Fibroblast of lung (primary cell): ENCODE data around the gene PRDX3. TPM values are rescaled to one million over a fixed set of nuclear protein-coding genes. Genes with fewer than 3 reads are reported as not detected.
A peak's percentile ranks its signal among the peaks of the same experiment; 100 is the strongest.

Source experiments
- DNase-seq, 2 donors: peaks; one replicate each; pipeline versions ENCODE4 v3.0.0 to v3.0.0-alpha.2; 2010; ENCODE audit warnings: low read depth in 2 of 2
- H2AFZ ChIP-seq: 2 replicates; pipeline ENCODE4 v1.5.1; 2012; ENCODE audit warnings: low read length, control low read depth, inconsistent platforms
- H3K27ac ChIP-seq: 2 replicates; pipeline ENCODE4 v1.5.1; 2011; ENCODE audit warnings: low read length, control low read depth; ENCODE audit not compliant: insufficient read depth
- H3K27me3 ChIP-seq: 2 replicates; pipeline ENCODE4 v1.5.1; 2011; ENCODE audit warnings: mild to moderate bottlenecking, low read length; ENCODE audit not compliant: control insufficient read depth, insufficient read depth
- H3K36me3 ChIP-seq: 2 replicates; pipeline ENCODE4 v1.5.1; 2011; ENCODE audit warnings: low read length; ENCODE audit not compliant: control insufficient read depth, insufficient read depth
- H3K4me1 ChIP-seq: 2 replicates; pipeline ENCODE4 v1.5.1; 2011; ENCODE audit warnings: low read length; ENCODE audit not compliant: control insufficient read depth, insufficient read depth; ENCODE audit errors: extremely low read depth
- H3K4me2 ChIP-seq: 2 replicates; pipeline ENCODE4 v1.5.1; 2011; ENCODE audit warnings: low read length, control low read depth; ENCODE audit not compliant: insufficient read depth; ENCODE audit errors: extremely low read depth
- H3K4me3 ChIP-seq, 4 experiments: fragments of 200-600 bp in 1 of 4; sonication (generic) in 1 of 4; replicated peaks in 1 of 4; 2 replicates each; pipeline ENCODE4 v1.5.1; 2011 to 2016; ENCODE audit warnings: low read length in 4 of 4, low read depth in 3 of 4, mild to moderate bottlenecking in 3 of 4, control low read depth in 2 of 4, inconsistent platforms in 1 of 4, mixed read lengths in 1 of 4; ENCODE audit not compliant: insufficient read depth in 1 of 4; ENCODE audit errors: control extremely low read depth in 1 of 4
- H3K79me2 ChIP-seq: 2 replicates; pipeline ENCODE4 v1.5.1; 2012; ENCODE audit warnings: mild to moderate bottlenecking, low read length, inconsistent platforms; ENCODE audit not compliant: control insufficient read depth, insufficient read depth
- H3K9ac ChIP-seq: 2 replicates; pipeline ENCODE4 v1.5.1; 2011; ENCODE audit warnings: mild to moderate bottlenecking, low read length, control low read depth; ENCODE audit not compliant: insufficient read depth
- H3K9me3 ChIP-seq: 2 replicates; pipeline ENCODE4 v1.5.1; 2012; ENCODE audit warnings: low read depth, low read length; ENCODE audit not compliant: control insufficient read depth, insufficient read depth
- H4K20me1 ChIP-seq: 2 replicates; pipeline ENCODE4 v1.5.1; 2011; ENCODE audit warnings: low read length; ENCODE audit not compliant: control insufficient read depth, insufficient read depth; ENCODE audit errors: extremely low read depth
- EZH2 ChIP-seq: IDR thresholded peaks from 2 replicates; pipeline ENCODE4 v1.5.1; 2012; ENCODE audit warnings: low read length, control low read depth, mild to moderate bottlenecking; ENCODE audit errors: missing control alignments
- polyA plus RNA-seq, 2 donors: library from polyadenylated mRNA; depleted of rRNA in 1 of 2; stranded (reverse) in 1 of 2; unstranded in 1 of 2; fragments of >200 nt; gene quantifications; 2 replicates each; pipeline ENCODE4 v1.2.1, GENCODE V29; 2011 to 2012; ENCODE audit warnings: missing spikeins in 1 of 2
- total RNA-seq: library from RNA; depleted of rRNA; stranded (reverse); fragments of >200 nt; gene quantifications from 2 replicates; pipeline ENCODE4 v1.2.1, GENCODE V29; 2014
- TF ChIP-seq, protein P1 (sequence below), 2 donors: IDR thresholded peaks in 1 of 2; conservative IDR thresholded peaks in 1 of 2; 1 replicate in 1 of 2; 2 replicates in 1 of 2; pipeline ENCODE4 v1.5.1; 2011 to 2012; ENCODE audit warnings: low read length in 2 of 2, control low read depth in 1 of 2, inconsistent platforms in 1 of 2, low read depth in 1 of 2, mild to moderate bottlenecking in 1 of 2

PRDX3 gene
- total and polyA plus RNA-seq, 2 donors (not counting 1 experiment from before 2014, with no cell fraction given): 287 to 303 TPM

DNA sequence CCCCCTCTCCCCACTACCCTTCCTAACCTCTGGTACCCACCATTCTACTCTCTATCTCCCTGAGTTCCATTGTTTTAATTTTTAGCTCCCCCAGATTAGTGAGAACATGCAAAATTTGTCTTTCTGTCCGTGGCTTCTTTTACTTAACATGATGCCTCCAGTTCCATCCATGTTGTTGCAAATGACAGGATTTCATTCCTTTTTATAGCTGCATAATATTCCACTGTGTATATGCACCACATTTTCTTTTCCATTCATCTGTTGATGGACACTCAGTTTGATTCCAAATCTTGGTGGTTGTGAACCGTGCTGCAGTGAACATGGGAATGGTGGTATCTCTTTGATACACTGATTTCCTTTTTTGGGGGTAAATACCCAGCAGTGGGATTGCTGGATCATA is 52.7 kb downstream of the PRDX3 start:
- TF ChIP-seq EZH2: no peak
- TF ChIP-seq, protein P1, sequence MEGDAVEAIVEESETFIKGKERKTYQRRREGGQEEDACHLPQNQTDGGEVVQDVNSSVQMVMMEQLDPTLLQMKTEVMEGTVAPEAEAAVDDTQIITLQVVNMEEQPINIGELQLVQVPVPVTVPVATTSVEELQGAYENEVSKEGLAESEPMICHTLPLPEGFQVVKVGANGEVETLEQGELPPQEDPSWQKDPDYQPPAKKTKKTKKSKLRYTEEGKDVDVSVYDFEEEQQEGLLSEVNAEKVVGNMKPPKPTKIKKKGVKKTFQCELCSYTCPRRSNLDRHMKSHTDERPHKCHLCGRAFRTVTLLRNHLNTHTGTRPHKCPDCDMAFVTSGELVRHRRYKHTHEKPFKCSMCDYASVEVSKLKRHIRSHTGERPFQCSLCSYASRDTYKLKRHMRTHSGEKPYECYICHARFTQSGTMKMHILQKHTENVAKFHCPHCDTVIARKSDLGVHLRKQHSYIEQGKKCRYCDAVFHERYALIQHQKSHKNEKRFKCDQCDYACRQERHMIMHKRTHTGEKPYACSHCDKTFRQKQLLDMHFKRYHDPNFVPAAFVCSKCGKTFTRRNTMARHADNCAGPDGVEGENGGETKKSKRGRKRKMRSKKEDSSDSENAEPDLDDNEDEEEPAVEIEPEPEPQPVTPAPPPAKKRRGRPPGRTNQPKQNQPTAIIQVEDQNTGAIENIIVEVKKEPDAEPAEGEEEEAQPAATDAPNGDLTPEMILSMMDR (conservative IDR thresholded peaks at IDR 0.05 in 1 of 2, IDR thresholded peaks at IDR 0.05 in 1 of 2; ENCODE audit: low read depth in 1 of 2, low read length in 2 of 2): no peak
- Histone ChIP-seq H3K27ac (no peak overlapping the region), H4K20me1 (no peaks in the 10 kb centered on the region), H3K4me2 (no peak overlapping the region), H3K79me2 (no peaks in the 10 kb centered on the region), H3K27me3 (no peaks in the 10 kb centered on the region), H3K36me3 (no peaks in the 10 kb centered on the region), H3K9me3 (no peaks in the 10 kb centered on the region), H3K9ac (no peak overlapping the region), H3K4me1 (no peaks in the 10 kb centered on the region), H3K4me3 (no peak overlapping the region), H2AFZ (no peak overlapping the region)
- no peak for DNase-seq

DNA sequence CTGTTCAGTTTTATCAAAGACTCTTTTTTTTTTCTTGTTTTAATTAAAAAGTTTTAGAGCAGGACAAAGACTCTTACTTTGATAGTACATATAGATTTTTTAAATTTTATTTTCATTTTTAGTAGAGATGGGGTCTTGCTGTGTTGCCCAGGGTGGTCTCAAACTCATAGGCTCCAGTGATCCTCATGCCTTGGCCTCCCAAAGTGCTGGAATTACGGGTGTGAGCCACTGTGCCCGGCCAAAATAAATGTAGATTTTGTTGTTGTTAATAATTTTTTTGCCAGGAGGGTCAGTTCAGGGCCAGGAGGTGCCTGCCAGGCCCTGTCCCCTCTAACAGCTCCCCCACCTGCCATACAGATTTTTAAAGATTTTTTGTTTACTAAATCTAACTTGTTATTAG is 57.7 kb downstream of the PRDX3 start:
- no peak for DNase-seq
- H3K36me3 ChIP-seq: no peaks in the 10 kb centered on the region

DNA sequence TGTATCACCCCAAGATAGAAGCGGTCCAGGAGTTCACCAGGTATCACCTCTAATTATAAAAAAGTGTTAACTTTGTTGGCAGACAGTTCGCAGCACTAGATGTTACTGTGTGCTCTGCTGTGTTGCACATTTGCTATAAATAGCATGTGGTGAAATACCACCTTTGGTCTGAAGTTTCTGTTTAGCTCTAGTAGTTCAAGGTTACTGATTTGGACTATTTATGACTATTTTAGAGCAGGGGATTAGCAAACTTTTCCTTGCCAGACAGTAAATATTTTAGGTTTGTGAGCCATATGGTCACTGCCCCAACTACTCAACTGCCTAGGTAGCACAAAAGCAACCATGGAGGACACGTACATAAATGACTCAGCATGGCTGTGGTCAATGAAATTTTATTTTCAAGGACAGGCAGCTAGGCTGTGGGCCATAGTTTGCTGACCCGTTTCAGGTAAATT is 58.2 kb downstream of the PRDX3 start:
- H4K20me1 ChIP-seq: no peaks in the 10 kb centered on the region
- H3K79me2 ChIP-seq: no peaks in the 10 kb centered on the region
- H3K27ac ChIP-seq: no peak overlapping the region
- H3K4me2 ChIP-seq: no peak overlapping the region
- TF ChIP-seq, protein P1 (conservative IDR thresholded peaks at IDR 0.05 in 1 of 2, IDR thresholded peaks at IDR 0.05 in 1 of 2; ENCODE audit: low read depth in 1 of 2, low read length in 2 of 2): no peak
- no peak for TF ChIP-seq EZH2
- DNase-seq: peak; percentile 18 to 68
- no peaks in the 10 kb centered on the region for H3K9me3 ChIP-seq
- no peak overlapping the region for H2AFZ ChIP-seq
- H3K9ac ChIP-seq: no peak overlapping the region
- no peaks in the 10 kb centered on the region for H3K27me3 ChIP-seq
- no peaks in the 10 kb centered on the region for H3K4me1 ChIP-seq
- H3K36me3 ChIP-seq: no peaks in the 10 kb centered on the region
- no peak overlapping the region for H3K4me3 ChIP-seq

More for the DNA sequence above, 57.7 kb downstream of the PRDX3 start:
- Histone ChIP-seq H3K4me3 (no peak overlapping the region), H3K27me3 (no peaks in the 10 kb centered on the region), H4K20me1 (no peaks in the 10 kb centered on the region), H3K9me3 (no peaks in the 10 kb centered on the region), H3K4me1 (no peaks in the 10 kb centered on the region), H3K4me2 (no peak overlapping the region), H3K27ac (no peak overlapping the region), H2AFZ (no peak overlapping the region), H3K79me2 (no peaks in the 10 kb centered on the region), H3K9ac (no peak overlapping the region)
- no peak for TF ChIP-seq EZH2
- TF ChIP-seq, protein P1 (conservative IDR thresholded peaks at IDR 0.05 in 1 of 2, IDR thresholded peaks at IDR 0.05 in 1 of 2; ENCODE audit: low read depth in 1 of 2, low read length in 2 of 2): no peak
